Activated CD8-positive, alpha-beta memory T cell treated with anti-CD3 and anti-CD28 coated beads for 24 hours (primary cell): Measurements from ENCODE around the gene DEFB131A.
"Not testable (repeated sequence)": the region's sequence is repeated elsewhere in the genome, so short reads cannot be mapped to it uniquely, and the experiment has no call there.

Experiments
- DNase-seq: peaks from one replicate; pipeline ENCODE4 v3.0.0-alpha.2; 2020

The DEFB131A gene

DNA sequence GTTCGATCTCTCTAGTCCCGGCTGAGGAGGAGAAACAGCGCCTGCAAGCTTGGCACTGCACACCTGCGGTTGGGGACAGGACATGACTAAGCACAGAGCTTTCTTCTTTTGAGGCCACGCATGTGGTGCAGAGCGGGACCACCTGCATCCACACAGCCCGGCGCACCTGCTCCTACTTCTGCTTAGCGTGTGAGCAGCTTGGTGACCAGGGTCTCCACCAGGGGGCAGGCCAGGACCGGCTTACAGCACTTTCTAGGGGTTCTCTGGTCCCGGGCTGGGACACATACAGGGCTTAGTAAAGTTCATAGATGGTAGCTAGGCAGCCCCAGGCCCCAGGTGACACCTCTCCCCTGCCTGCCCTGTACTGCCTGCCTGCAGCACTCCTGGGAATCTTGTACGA lies 51.2 kb downstream of the DEFB131A start:
- DNase-seq, result peak; percentile 82

GRCh38 chr4:9497575-9498467 lies 53.6 kb downstream of the DEFB131A start:
- not testable (repeated sequence) for DNase-seq

DNA sequence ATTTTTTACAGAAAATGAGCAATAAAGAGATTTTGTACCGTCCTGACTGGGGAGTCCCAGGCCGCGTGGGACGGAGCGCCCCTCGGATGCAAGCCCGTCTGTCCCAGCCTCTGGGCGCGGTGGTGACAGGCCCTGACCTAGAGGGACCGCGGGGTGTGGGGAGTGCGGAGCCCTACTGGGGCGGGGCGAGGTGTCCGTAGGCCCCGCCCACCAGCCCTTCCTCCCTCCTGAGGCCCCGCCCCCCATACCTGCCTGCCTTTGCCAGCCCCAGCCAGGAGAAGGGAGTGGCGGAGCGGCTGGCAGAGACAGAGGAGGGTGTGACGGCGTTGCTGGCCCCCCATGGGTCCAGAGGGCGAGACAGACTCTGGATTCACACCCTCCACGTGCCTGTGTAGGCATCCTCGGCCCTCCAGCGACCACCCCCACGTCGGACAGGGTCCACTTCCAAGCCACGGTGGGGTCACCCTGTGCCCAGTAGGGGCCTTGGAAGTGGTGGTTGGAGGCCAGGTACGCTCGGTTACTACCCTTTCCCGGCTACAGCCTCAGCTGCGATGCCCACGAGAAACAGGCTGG lies 54.3 kb downstream of the DEFB131A start:
- DNase-seq, result not testable (repeated sequence)

GRCh38 chr4:9499974-9500487 lies 55.8 kb downstream of the DEFB131A start:
- DNase-seq, result not testable (repeated sequence)
